GM19240 (cell line): ENCODE data around the gene AAMP.
A peak's percentile ranks its signal among the peaks of the same experiment; 100 is the strongest.

Experiments used
- DNase-seq: peaks from one replicate; pipeline ENCODE4 v3.0.0; 2011; ENCODE audit warnings: low spot score; ENCODE audit not compliant: insufficient read length

Gene AAMP

DNA sequence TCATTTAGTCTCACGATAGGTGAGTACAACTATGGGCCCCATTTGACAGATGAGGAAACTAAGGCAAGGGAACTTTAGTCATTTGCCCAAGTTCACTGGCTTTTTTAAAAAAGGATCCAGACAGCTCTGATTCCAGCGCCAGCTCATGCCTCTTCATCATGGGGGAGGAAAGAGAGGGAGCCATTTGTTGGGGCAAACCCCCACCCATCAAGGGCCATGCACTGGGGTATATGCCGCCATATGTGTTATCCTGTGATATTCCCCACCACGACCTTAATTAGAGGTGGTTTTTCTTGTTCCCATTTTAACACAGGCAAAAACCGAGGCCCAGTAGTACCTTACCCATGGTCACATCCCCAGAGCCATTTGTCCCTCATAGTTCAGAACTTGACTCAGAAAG, 9.8 kb downstream of the AAMP start:
- DNase-seq, result no peak

GRCh38 chr2:218259099-218259961, 10.6 kb downstream of the AAMP start:
- no peak for DNase-seq

- DNase-seq, result peak; percentile 77
Measured at GRCh38 chr2:218257390-218257981, 12.5 kb downstream of the AAMP start.

GRCh38 chr2:218256612-218257350, 13.2 kb downstream of the AAMP start:
- no peak for DNase-seq

- DNase-seq, result no peak
Measured at GRCh38 chr2:218255446-218255845, 14.5 kb downstream of the AAMP start.

DNA sequence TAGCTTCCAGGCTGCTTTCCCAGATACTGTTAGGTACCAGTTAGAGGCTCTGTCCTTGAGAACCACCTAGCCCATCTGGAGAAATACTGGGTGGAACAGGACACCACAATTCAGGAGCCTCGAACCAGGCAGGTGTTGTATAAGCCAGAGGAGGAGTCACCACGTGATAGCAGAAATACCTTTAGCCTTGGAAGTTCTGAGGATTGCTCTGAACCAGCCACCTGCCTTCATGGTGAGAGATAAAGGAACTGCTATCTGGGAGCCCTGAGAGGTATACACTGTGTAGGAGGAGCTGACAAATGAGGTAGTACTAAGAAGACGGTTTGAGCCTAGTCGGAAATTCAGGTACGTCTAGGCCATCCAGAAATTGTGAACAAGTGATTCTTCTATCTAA, 16.7 kb downstream of the AAMP start:
- no peak for DNase-seq

GRCh38 chr2:218252509-218253231, 17.3 kb downstream of the AAMP start:
- DNase-seq, result no peak

- DNase-seq, result no peak
Measured at GRCh38 chr2:218249691-218250090, 20.2 kb downstream of the AAMP start.

DNA sequence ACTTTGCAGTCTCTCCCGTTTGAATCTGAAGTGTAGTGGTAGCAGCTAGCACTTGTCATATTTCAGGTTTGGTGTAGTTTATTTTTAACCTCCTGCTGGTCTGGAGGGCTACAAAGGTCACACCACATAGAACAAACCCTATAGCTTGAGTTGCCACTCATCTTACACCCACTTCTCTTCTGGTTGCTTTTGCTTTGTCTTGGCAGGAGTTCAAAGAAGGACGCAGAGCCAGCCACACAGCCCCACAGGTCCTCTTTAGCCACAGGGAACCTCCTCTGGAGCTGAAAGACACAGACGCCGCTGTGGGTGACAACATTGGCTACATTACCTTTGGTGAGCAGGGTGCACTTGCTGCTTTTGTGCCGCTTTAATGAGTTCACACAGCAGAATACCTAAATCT, 24.7 kb downstream of the AAMP start:
- no peak for DNase-seq

DNA sequence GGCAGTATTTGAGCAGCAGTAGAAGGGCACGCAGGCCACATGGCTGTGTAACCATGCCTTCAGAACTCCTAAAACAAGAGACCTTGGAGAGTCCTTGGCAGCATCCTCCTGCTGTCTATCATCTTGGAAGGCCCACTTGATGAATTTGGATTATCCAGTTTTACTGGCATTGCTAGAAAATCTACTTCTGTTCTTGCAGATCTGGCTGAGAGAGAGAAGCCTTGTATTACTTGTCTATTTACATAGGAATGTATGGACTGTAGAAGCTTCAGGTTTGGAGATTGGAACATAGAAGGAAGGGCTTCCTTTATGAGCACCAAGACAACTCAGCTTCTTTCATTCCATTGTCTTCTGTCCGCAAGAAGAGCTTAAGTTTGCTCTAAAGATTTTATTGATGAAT, 25.3 kb downstream of the AAMP start:
- no peak for DNase-seq

- DNase-seq, result no peak
Measured at GRCh38 chr2:218244204-218244603, 25.7 kb downstream of the AAMP start.

DNA sequence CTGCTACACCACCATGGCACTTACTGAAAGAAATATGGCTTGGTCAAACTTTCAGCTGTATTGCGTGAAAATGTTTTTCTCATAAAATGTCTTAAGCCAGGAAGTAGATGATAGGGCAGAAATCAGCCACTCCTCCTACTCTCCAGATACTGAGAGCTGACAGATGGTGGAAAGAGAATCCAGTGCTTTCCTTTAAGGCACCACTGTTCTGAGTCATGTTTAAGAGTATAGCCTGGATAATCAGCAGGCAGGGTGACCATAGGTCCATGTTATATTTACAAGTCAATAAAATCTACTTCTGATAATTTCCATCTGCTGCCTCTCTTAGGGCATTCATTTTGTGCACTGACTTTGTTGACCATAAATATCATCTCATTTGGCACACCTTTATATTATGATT, 31.1 kb downstream of the AAMP start:
- DNase-seq, result no peak

GRCh38 chr2:218236829-218237228, 33.1 kb downstream of the AAMP start:
- no peak for DNase-seq

DNA sequence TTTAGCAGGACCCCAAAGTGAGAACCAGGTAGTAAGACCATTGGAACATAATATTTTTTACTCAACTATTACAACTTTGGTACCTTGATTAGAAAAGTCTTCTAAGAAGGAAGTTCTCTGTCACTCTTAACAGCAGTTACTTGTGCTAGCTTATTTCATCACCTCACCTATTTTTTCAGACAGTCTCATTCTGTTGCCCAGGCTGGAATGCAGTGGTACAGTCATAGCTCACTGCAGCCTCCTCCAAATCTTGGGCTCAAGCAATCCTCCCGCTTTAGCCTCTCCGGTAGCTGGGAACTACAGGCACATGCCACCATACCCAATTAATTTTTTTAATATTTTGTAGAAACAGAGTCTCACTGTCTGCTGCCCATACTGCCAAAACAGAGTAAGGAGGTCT, 34.9 kb downstream of the AAMP start:
- no peak for DNase-seq

DNA sequence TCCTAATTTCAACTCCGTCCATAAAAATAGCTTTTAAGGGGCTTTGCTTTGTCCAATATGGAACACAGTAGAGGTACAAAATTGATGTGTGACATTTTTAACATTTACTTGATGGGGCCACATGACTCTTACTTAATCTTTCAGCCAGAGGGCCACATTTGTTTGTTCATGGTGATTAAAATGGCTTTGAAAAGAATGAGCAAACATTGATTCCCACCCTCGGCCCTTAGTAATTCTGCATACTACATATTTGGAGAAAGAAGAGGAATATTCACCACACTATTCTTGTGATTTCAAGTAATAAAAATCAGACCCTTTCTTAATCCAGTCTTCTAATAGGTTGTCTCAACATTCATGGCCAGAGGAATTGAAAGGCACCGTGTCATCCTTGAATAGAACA, 35.4 kb downstream of the AAMP start:
- no peak for DNase-seq

GRCh38 chr2:218233543-218233942, 36.4 kb downstream of the AAMP start:
- DNase-seq, result no peak

GRCh38 chr2:218230882-218231281, 39.1 kb downstream of the AAMP start:
- DNase-seq, result peak; percentile 9

DNA sequence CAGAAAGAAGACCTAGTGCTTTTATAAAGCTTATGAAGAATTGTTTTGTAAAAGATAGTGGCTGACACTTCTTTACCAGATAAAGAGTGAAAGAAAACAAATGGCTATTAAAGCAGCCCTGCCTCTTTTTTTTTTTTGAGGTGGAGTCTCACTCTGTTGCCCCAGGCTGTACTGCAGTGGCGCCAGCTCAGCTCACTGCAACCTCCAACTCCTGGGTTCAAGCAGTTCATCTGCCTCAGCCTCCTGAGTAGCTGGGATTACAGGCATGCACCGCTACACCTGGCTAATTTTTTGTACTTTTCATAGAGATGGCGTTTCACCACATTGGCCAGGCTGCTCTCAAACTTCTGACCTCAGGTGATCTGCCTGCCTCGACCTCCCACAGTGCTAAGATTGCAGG, 40.1 kb downstream of the AAMP start:
- no peak for DNase-seq

DNA sequence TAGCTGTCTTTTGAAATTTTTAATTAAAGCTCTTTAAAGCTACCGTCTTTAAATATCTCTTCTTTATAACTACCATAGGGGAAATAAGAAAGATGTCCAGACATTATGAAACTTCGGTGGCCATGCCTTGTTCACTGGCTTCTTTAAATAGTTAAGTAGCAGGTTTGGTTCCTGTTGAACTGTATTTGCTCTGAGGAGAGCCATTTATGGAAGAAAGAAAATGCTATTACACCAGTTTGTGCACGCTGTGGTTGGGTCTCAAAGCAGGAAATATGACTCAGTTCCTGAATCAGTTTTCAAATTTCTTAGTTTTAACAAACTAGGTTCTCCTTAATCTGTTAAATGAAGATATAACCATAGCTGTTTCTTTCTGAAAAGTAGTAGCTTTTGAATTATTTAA, 40.7 kb downstream of the AAMP start:
- peak; percentile 16 for DNase-seq

- no peak for DNase-seq
Measured at GRCh38 chr2:218228366-218229090, 41.4 kb downstream of the AAMP start.

GRCh38 chr2:218226903-218227302, 43.0 kb downstream of the AAMP start:
- no peak for DNase-seq
